IgD-negative memory B cell (primary cell): ENCODE measurements around the gene KLHL34. TPM values are rescaled to one million over a fixed set of nuclear protein-coding genes. Genes with fewer than 3 reads are reported as not detected.

ENCODE experiments used
- H3K27ac Mint-ChIP-seq, 3 donors: one replicate each; pipeline ENCODE4 v1.8.0; 2020 to 2022; ENCODE audit warnings: mild to moderate bottlenecking in 3 of 3, mixed read lengths in 3 of 3, moderate library complexity in 1 of 3
- H3K27me3 Mint-ChIP-seq: one replicate; pipeline ENCODE4 v1.8.0; 2021; ENCODE audit warnings: mixed read lengths
- H3K36me3 Mint-ChIP-seq: one replicate; pipeline ENCODE4 v1.8.0; 2020; ENCODE audit warnings: mild to moderate bottlenecking, mixed read lengths
- H3K4me1 Mint-ChIP-seq, 3 donors: one replicate each; pipeline ENCODE4 v1.8.0; 2020 to 2022; ENCODE audit warnings: mixed read lengths in 3 of 3, mild to moderate bottlenecking in 1 of 3
- H3K4me3 Mint-ChIP-seq, 4 donors: one replicate each; pipeline ENCODE4 v1.8.0; 2020 to 2022; ENCODE audit warnings: mild to moderate bottlenecking in 4 of 4, mixed read lengths in 4 of 4, moderate library complexity in 3 of 4
- H3K9me3 Mint-ChIP-seq, 3 donors: one replicate each; pipeline ENCODE4 v1.8.0; 2020 to 2021; ENCODE audit warnings: mixed read lengths in 3 of 3, mild to moderate bottlenecking in 1 of 3
- polyA plus RNA-seq: library from polyadenylated mRNA; unstranded; fragments of 300-500 nt; fragmentation: Illumina TruSeq; gene quantifications from one replicate; pipeline ENCODE4 v1.2.3, GENCODE V29; 2021

Gene KLHL34
- polyA plus RNA-seq, 1 donor from 2014 or later: 0.83 TPM

- Mint-ChIP-seq H3K36me3 (no peaks in the 10 kb centered on the region), H3K27ac (no peak overlapping the region), H3K9me3 (peaks cover 0 to 3% (median 0%) of the 10 kb centered on the region in 3 donors), H3K4me3 (no peak overlapping the region), H3K4me1 (no peaks in the 10 kb centered on the region), H3K27me3 (peaks cover 9% of the 10 kb centered on the region)
These were observed 3.2 kb upstream of the KLHL34 start for GRCh38 chrX:21661316-21661715.

GRCh38 chrX:21660156-21660555, 2.0 kb upstream of the KLHL34 start:
- Mint-ChIP-seq H3K4me3 (no peak overlapping the region), H3K27ac (no peak overlapping the region), H3K9me3 (no peaks in the 10 kb centered on the region), H3K27me3 (peaks cover 9% of the 10 kb centered on the region), H3K4me1 (peaks cover 3 to 5% (median 3%) of the 10 kb centered on the region in 3 donors), H3K36me3 (no peaks in the 10 kb centered on the region)

GRCh38 chrX:21659320-21659719, 1.2 kb upstream of the KLHL34 start:
- no peaks in the 10 kb centered on the region for H3K9me3 Mint-ChIP-seq
- H3K27me3 Mint-ChIP-seq: peaks cover 8% of the 10 kb centered on the region
- no peaks in the 10 kb centered on the region for H3K36me3 Mint-ChIP-seq
- H3K4me3 Mint-ChIP-seq: peak overlapping the region in 3 of 4 donors; percentile 22 to 68 (median 55)
- peaks cover 3 to 9% (median 4%) of the 10 kb centered on the region in 3 donors for H3K4me1 Mint-ChIP-seq
- H3K27ac Mint-ChIP-seq: no peak overlapping the region

GRCh38 chrX:21658746-21659145, 616 bp upstream of the KLHL34 start:
- Mint-ChIP-seq H3K9me3 (no peaks in the 10 kb centered on the region), H3K4me3 (peak overlapping the region in 2 of 4 donors; percentile 55 to 68), H3K4me1 (peaks cover 3 to 9% (median 6%) of the 10 kb centered on the region in 3 donors), H3K27ac (no peak overlapping the region), H3K36me3 (no peaks in the 10 kb centered on the region), H3K27me3 (peaks cover 7% of the 10 kb centered on the region)

- no peaks in the 10 kb centered on the region for H3K36me3 Mint-ChIP-seq
- H3K4me1 Mint-ChIP-seq: peaks cover 3 to 9% (median 7%) of the 10 kb centered on the region in 3 donors
- peaks cover 5% of the 10 kb centered on the region for H3K27me3 Mint-ChIP-seq
- H3K4me3 Mint-ChIP-seq: peak overlapping the region; percentile 10 to 80 (median 70)
- H3K9me3 Mint-ChIP-seq: no peaks in the 10 kb centered on the region
- H3K27ac Mint-ChIP-seq: no peak overlapping the region
These were observed 595 bp downstream of the KLHL34 start for GRCh38 chrX:21657318-21658151.

GRCh38 chrX:21656587-21657317, 1.4 kb downstream of the KLHL34 start:
- H3K27ac Mint-ChIP-seq: no peak overlapping the region
- H3K27me3 Mint-ChIP-seq: peaks cover 2% of the 10 kb centered on the region
- H3K36me3 Mint-ChIP-seq: no peaks in the 10 kb centered on the region
- H3K4me3 Mint-ChIP-seq: peak overlapping the region in 3 of 4 donors; percentile 48 to 70 (median 64)
- no peaks in the 10 kb centered on the region for H3K9me3 Mint-ChIP-seq
- peaks cover 3 to 9% (median 7%) of the 10 kb centered on the region in 3 donors for H3K4me1 Mint-ChIP-seq

- H3K4me1 Mint-ChIP-seq: peaks cover 3 to 9% (median 7%) of the 10 kb centered on the region in 3 donors
- no peaks in the 10 kb centered on the region for H3K27me3 Mint-ChIP-seq
- peak overlapping the region in 1 of 3 donors; percentile 21 for H3K27ac Mint-ChIP-seq
- peak overlapping the region; percentile 47 to 70 (median 56) for H3K4me3 Mint-ChIP-seq
- no peaks in the 10 kb centered on the region for H3K36me3 Mint-ChIP-seq
- H3K9me3 Mint-ChIP-seq: no peaks in the 10 kb centered on the region
These were observed 2.1 kb downstream of the KLHL34 start for GRCh38 chrX:21655901-21656586.

GRCh38 chrX:21645886-21646285, 12.2 kb downstream of the KLHL34 start:
- no peak overlapping the region for H3K27ac Mint-ChIP-seq
- H3K4me1 Mint-ChIP-seq: no peaks in the 10 kb centered on the region
- peaks cover 0 to 3% (median 0%) of the 10 kb centered on the region in 3 donors for H3K9me3 Mint-ChIP-seq
- H3K27me3 Mint-ChIP-seq: no peaks in the 10 kb centered on the region
- H3K4me3 Mint-ChIP-seq: no peak overlapping the region
- H3K36me3 Mint-ChIP-seq: no peaks in the 10 kb centered on the region

GRCh38 chrX:21645431-21645830, 12.7 kb downstream of the KLHL34 start:
- no peak overlapping the region for H3K4me3 Mint-ChIP-seq
- peaks cover 0 to 3% (median 0%) of the 10 kb centered on the region in 3 donors for H3K9me3 Mint-ChIP-seq
- H3K4me1 Mint-ChIP-seq: no peaks in the 10 kb centered on the region
- H3K36me3 Mint-ChIP-seq: peaks cover under 1% of the 10 kb centered on the region
- H3K27ac Mint-ChIP-seq: no peak overlapping the region
- H3K27me3 Mint-ChIP-seq: no peaks in the 10 kb centered on the region

- H3K27me3 Mint-ChIP-seq: no peaks in the 10 kb centered on the region
- no peak overlapping the region for H3K27ac Mint-ChIP-seq
- H3K9me3 Mint-ChIP-seq: no peaks in the 10 kb centered on the region
- H3K4me1 Mint-ChIP-seq: no peaks in the 10 kb centered on the region
- H3K36me3 Mint-ChIP-seq: peaks cover 2% of the 10 kb centered on the region
- no peak overlapping the region for H3K4me3 Mint-ChIP-seq
These were observed 18.4 kb downstream of the KLHL34 start for GRCh38 chrX:21639775-21640174.

- Mint-ChIP-seq H3K4me1 (no peaks in the 10 kb centered on the region), H3K9me3 (no peaks in the 10 kb centered on the region), H3K27me3 (no peaks in the 10 kb centered on the region), H3K36me3 (peaks cover 2% of the 10 kb centered on the region), H3K4me3 (no peak overlapping the region), H3K27ac (peak overlapping the region in 1 of 3 donors; percentile 5)
These were observed 19.8 kb downstream of the KLHL34 start for GRCh38 chrX:21638311-21638710.

GRCh38 chrX:21632027-21632426, 26.1 kb downstream of the KLHL34 start:
- H3K27ac Mint-ChIP-seq: no peak overlapping the region
- peaks cover 2% of the 10 kb centered on the region for H3K36me3 Mint-ChIP-seq
- peaks cover 0 to 4% (median 2%) of the 10 kb centered on the region in 3 donors for H3K9me3 Mint-ChIP-seq
- H3K27me3 Mint-ChIP-seq: no peaks in the 10 kb centered on the region
- no peak overlapping the region for H3K4me3 Mint-ChIP-seq
- H3K4me1 Mint-ChIP-seq: no peaks in the 10 kb centered on the region

GRCh38 chrX:21623778-21624501, 34.2 kb downstream of the KLHL34 start:
- H3K27me3 Mint-ChIP-seq: no peaks in the 10 kb centered on the region
- no peak overlapping the region for H3K27ac Mint-ChIP-seq
- H3K4me1 Mint-ChIP-seq: no peaks in the 10 kb centered on the region
- no peak overlapping the region for H3K4me3 Mint-ChIP-seq
- H3K9me3 Mint-ChIP-seq: peaks cover 0 to 2% (median 2%) of the 10 kb centered on the region in 3 donors
- H3K36me3 Mint-ChIP-seq: peaks cover 4% of the 10 kb centered on the region

- Mint-ChIP-seq H3K4me3 (no peak overlapping the region), H3K4me1 (no peaks in the 10 kb centered on the region), H3K27me3 (no peaks in the 10 kb centered on the region), H3K9me3 (no peaks in the 10 kb centered on the region), H3K36me3 (no peaks in the 10 kb centered on the region), H3K27ac (no peak overlapping the region)
These were observed 37.9 kb downstream of the KLHL34 start for GRCh38 chrX:21620234-21620633.
